ENCODE results near the gene SERPINA5. TPM values are rescaled to one million over a fixed set of nuclear protein-coding genes. Genes with fewer than 3 reads are reported as not detected.
A peak's percentile ranks its signal among the peaks of the same experiment; 100 is the strongest.

The SERPINA5 gene
- total and polyA plus RNA-seq, 8 donors, result 52.3 to 139 (median 96.0) TPM

DNA sequence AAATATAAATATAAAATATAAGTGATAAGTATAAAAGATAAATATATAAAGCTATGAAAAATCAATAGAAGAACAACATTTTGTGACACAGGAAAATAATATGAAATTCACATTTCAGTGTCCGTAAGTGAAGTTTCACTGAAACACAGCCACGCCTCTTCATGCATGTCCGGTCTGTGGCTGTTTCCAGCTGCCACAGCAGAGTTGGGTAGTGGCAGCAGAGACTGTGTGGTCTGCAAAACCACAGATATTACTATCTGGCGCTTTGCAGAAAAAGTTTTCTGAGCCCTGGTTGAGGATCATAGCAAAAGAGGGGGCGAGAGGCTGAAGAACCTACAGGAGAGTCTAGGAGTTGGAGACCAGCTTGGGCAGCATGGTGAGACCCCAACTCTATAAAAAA is 19.2 kb upstream of the SERPINA5 start:
- TF ChIP-seq, protein P1, sequence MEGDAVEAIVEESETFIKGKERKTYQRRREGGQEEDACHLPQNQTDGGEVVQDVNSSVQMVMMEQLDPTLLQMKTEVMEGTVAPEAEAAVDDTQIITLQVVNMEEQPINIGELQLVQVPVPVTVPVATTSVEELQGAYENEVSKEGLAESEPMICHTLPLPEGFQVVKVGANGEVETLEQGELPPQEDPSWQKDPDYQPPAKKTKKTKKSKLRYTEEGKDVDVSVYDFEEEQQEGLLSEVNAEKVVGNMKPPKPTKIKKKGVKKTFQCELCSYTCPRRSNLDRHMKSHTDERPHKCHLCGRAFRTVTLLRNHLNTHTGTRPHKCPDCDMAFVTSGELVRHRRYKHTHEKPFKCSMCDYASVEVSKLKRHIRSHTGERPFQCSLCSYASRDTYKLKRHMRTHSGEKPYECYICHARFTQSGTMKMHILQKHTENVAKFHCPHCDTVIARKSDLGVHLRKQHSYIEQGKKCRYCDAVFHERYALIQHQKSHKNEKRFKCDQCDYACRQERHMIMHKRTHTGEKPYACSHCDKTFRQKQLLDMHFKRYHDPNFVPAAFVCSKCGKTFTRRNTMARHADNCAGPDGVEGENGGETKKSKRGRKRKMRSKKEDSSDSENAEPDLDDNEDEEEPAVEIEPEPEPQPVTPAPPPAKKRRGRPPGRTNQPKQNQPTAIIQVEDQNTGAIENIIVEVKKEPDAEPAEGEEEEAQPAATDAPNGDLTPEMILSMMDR (IDR thresholded peaks at IDR 0.05), result no peak
- H3K27ac ChIP-seq, result peak overlapping the region in 3 of 4 donors; percentile 61 to 85 (median 82)
- WGBS, 2 donors, result 46 to 50% methylated on average over 5 of the region's 5 CpGs
- H3K4me3 ChIP-seq, result peak overlapping the region; percentile 19 to 52 (median 30)
- peaks cover 5 to 36% (median 17%) of the 10 kb centered on the region in 3 donors for H3K4me1 ChIP-seq
- intact Hi-C loops (cut with DNase I), result no loop called here
- DNase-seq (peak in 2 of 6 donors; percentile 3 to 10), FAIRE-seq (no peak), ATAC-seq (peak; percentile 33 to 64 (median 49))
- H3K9me3 ChIP-seq, result no peaks in the 10 kb centered on the region
- H3K36me3 ChIP-seq, result peaks cover 0 to 2% (median 0%) of the 10 kb centered on the region in 3 donors
- no peaks in the 10 kb centered on the region for H3K27me3 ChIP-seq

DNA sequence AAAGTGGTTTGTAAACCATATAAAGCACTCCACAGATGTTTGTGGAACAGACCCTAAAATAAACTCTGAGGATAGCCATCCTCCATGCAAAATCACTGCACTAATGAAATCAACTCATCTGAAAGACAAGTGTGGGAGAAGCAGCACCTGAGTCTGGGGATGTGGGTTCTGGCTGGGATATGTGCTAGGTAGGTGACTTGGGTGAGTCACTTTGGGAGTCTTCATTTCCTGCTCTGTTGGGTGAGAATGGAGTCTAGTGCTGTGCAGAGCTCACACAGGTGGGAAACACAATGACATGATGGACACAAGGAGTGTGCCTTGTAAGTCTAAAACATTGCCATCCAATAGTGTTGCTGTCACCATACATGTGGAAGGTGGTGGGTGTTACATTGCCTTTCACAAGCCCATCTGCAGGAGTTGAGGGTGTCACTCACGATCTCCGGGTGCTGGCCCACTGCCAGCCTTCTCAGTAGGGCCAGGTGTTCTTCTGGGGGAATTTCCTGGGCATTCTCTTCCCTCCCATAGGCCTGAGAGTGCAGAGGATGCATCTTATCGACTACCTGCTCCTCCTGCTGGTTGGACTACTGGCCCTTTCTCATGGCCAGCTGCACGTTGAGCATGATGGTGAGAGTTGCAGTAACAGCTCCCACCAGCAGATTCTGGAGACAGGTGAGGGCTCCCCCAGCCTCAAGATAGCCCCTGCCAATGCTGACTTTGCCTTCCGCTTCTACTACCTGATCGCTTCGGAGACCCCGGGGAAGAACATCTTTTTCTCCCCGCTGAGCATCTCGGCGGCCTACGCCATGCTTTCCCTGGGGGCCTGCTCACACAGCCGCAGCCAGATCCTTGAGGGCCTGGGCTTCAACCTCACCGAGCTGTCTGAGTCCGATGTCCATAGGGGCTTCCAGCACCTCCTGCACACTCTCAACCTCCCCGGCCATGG is 18.0 kb upstream of the SERPINA5 start:
- TF ChIP-seq, protein P1 (IDR thresholded peaks at IDR 0.05), result no peak
- FAIRE-seq (no peak), DNase-seq (peak in 3 of 6 donors; percentile 17 to 57 (median 44)), ATAC-seq (peak; percentile 51 to 80 (median 72))
- H3K36me3 ChIP-seq, result peaks cover 0 to 7% (median 0%) of the 10 kb centered on the region in 3 donors
- 75 to 78% methylated on average over 16 of the region's 16 CpGs for WGBS, 2 donors
- H3K4me1 ChIP-seq, result peaks cover 5 to 36% (median 17%) of the 10 kb centered on the region in 3 donors
- H3K27ac ChIP-seq, result peak overlapping the region in 3 of 4 donors; percentile 23 to 85 (median 82)
- intact Hi-C loops (cut with DNase I), result no loop called here
- H3K27me3 ChIP-seq, result no peaks in the 10 kb centered on the region
- H3K9me3 ChIP-seq, result no peaks in the 10 kb centered on the region
- peak overlapping the region in 2 of 4 donors; percentile 37 to 52 for H3K4me3 ChIP-seq

DNA sequence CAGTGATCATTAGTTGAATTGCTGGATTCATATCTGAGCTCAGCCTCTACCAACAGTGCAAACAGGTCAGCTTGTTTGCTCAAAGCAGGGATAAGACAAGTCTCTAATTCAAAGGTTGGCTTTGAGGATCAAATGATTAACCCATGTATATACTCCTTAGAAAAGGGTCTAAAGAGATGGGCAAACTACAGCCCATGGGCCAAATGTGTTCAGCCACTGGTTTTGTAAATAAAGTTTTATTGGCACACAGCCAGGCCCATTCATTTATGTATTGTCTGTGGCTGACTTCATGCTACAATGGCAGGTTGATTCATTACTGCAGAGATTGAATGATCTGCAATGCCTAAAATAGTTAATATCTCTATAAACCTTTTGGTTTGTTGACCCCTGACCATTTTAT is 16.8 kb upstream of the SERPINA5 start:
- peaks cover 0 to 7% (median 3%) of the 10 kb centered on the region in 3 donors for H3K36me3 ChIP-seq
- no peaks in the 10 kb centered on the region for H3K9me3 ChIP-seq
- H3K4me3 ChIP-seq, result peak overlapping the region in 1 of 4 donors; percentile 52
- H3K27me3 ChIP-seq, result no peaks in the 10 kb centered on the region
- peaks cover 5 to 36% (median 17%) of the 10 kb centered on the region in 3 donors for H3K4me1 ChIP-seq
- FAIRE-seq (no peak), DNase-seq (peak in 2 of 6 donors; percentile 6 to 12), ATAC-seq (no peak)
- intact Hi-C loops (cut with DNase I), result no loop called here
- TF ChIP-seq, protein P1 (IDR thresholded peaks at IDR 0.05), result no peak
- no peak overlapping the region for H3K27ac ChIP-seq

DNA sequence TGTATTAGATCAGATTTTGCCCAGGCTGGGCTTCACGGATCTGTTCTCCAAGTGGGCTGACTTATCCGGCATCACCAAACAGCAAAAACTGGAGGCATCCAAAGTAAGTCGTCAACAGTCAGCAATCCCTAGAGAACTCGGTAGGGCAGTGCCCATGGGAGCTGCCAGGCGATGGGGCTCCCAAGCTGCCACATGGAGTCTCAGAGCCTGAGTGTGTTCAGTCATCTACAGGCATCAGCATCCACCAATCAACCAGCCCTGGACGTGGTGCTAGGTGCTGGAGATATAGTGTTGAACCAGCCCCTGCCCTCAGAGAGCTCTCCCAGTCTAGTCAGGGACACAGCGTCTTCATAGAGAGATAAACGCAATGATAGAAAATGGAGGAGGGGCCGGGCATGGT is 13.0 kb upstream of the SERPINA5 start:
- intact Hi-C loops (cut with DNase I), result no loop called here
- WGBS, 2 donors, result 93 to 98% methylated on average over 9 of the region's 9 CpGs
- no peak for FAIRE-seq
- Histone ChIP-seq H3K27me3 (no peaks in the 10 kb centered on the region), H3K36me3 (peaks cover 0 to 7% (median 3%) of the 10 kb centered on the region in 3 donors), H3K9me3 (no peaks in the 10 kb centered on the region), H3K27ac (no peak overlapping the region), H3K4me3 (no peak overlapping the region), H3K4me1 (peaks cover 9 to 36% (median 29%) of the 10 kb centered on the region in 3 donors)
- ATAC-seq, result no peak
- DNase-seq, result peak in 3 of 6 donors; percentile 0 to 8 (median 2)
- TF ChIP-seq, protein P1 (IDR thresholded peaks at IDR 0.05), result no peak

All from pancreas (tissue), 10 donors.